Stimulated activated CD8-positive, alpha-beta memory T cell treated with anti-CD3 and anti-CD28 coated beads, Interleukin-12 subunit alpha, Interleukin-12 subunit beta, amount 100 ng/mL, for 24 hours (primary cell): ENCODE results near the gene TDRD7.
A peak's percentile ranks its signal among the peaks of the same experiment; 100 is the strongest.

Experiments used
- DNase-seq: peaks from one replicate; pipeline ENCODE4 v3.0.0-alpha.2; 2020; ENCODE audit errors: extremely low read depth

The TDRD7 gene, protein sequence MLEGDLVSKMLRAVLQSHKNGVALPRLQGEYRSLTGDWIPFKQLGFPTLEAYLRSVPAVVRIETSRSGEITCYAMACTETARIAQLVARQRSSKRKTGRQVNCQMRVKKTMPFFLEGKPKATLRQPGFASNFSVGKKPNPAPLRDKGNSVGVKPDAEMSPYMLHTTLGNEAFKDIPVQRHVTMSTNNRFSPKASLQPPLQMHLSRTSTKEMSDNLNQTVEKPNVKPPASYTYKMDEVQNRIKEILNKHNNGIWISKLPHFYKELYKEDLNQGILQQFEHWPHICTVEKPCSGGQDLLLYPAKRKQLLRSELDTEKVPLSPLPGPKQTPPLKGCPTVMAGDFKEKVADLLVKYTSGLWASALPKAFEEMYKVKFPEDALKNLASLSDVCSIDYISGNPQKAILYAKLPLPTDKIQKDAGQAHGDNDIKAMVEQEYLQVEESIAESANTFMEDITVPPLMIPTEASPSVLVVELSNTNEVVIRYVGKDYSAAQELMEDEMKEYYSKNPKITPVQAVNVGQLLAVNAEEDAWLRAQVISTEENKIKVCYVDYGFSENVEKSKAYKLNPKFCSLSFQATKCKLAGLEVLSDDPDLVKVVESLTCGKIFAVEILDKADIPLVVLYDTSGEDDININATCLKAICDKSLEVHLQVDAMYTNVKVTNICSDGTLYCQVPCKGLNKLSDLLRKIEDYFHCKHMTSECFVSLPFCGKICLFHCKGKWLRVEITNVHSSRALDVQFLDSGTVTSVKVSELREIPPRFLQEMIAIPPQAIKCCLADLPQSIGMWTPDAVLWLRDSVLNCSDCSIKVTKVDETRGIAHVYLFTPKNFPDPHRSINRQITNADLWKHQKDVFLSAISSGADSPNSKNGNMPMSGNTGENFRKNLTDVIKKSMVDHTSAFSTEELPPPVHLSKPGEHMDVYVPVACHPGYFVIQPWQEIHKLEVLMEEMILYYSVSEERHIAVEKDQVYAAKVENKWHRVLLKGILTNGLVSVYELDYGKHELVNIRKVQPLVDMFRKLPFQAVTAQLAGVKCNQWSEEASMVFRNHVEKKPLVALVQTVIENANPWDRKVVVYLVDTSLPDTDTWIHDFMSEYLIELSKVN

DNA sequence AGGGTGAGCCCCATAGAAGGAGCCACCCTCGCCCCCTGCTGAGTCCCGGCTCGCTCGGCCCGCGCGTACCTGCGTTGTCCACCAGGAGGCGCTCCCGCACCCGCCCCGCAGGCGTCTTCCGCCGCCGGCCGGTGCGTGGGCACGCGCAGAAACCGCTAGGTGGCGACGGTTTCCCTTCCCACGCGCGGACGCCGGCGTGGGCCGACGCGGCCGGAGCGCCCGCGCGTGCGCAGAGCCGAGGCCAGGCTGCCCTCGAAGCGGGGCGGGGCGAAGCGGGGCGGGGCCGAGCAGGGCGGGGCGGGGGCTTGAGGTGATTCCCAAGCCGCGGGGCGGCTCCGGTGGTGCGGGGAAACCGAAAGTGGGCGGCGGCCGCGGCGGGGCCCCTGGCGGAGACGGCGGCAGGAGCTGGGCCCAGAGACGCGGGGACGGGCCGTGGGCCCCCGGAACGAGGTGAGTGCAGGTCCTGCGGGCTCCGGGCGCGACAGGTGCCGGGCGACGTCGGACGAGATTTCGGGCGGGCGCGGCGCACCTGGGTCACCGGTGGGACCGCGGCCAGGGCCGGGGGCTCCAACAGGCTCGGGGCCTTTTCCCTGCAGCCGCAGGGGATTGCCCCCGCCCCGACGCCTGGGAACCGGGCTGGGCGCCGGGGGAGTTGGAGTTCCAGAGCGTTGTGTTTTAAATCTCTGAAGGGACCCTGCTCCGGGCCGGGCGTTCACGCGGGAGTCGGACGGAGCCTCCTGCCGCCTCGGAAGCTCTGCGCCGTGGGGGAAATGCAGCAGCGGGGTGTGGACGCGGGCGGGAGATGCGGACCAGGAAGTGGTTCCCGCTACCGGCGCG lies at the start of gene TDRD7:
Gene TDRD7, plus strand, starts transcription at position 308 of the 837 bp plus-strand sequence. CDS start 16,370 bp downstream, outside the sequence.
- DNase-seq, result peak; percentile 66

DNA sequence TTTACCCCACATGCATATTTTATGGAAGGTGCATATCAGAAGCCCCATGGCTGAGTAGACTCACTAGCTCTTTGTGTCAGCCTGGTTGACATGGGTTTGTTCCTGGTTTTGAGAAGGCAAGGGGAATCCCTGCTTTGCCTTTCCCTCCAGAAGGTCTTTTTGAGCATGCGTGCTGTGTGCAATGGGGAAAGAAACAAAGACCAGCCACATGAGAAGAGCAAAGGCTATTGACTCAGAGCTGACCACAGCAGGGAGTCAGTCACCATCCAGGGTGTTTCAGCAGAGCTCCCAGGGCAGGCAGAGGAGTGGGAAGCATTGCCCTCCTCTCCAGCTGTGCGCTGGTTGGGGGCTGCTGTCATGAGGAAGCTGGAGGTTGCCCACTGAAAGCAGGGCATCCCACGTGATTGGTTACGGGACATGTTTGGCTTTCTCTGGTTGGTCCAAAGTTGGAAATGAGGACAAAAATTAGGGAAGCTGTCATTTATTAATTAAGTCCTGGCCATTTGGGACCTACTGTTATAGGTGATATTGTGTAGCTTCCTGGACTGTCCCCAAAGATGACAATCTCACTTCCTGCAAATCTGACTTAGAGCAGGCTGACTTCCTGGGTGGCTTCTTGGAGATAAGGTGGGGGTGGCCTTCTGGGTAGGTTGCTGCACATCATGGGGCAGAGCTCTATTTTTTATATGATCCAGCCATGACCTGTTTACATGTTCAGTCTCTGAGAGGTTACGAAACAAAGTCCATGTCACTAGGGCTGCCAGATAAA lies 48.9 kb upstream of the TDRD7 start:
- DNase-seq, result no peak

DNA sequence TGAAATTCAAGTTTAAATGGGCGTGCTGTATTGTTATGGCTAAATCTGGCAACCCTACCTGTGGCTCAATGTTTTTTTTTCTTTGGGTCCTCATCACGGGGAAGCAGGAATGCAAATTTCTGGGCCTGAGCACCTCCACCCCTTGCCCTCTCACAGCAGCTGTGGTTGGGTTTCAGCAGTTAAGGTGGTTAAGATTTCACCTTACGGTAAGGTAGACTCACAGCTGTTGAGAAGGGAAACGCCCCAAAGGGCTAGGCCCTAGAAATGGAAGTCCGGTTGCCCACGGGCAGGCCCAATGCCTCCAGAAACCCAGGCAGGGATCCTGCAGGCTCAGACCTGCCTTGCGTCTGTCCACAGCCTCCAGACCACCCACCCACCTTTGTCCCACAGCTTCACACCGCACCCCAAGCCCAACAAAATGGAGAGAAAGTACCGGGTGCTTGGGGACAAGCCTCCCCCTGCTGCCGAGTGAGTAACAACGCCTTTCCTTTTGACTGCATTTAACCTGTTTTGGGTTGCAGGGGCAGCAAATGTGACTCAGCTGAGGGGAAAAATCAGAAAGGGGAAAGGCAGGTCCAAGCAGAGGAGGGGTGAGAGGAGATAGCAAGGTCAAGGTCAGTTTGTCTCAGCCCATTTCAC lies 48.1 kb upstream of the TDRD7 start:
- DNase-seq, result no peak

DNA sequence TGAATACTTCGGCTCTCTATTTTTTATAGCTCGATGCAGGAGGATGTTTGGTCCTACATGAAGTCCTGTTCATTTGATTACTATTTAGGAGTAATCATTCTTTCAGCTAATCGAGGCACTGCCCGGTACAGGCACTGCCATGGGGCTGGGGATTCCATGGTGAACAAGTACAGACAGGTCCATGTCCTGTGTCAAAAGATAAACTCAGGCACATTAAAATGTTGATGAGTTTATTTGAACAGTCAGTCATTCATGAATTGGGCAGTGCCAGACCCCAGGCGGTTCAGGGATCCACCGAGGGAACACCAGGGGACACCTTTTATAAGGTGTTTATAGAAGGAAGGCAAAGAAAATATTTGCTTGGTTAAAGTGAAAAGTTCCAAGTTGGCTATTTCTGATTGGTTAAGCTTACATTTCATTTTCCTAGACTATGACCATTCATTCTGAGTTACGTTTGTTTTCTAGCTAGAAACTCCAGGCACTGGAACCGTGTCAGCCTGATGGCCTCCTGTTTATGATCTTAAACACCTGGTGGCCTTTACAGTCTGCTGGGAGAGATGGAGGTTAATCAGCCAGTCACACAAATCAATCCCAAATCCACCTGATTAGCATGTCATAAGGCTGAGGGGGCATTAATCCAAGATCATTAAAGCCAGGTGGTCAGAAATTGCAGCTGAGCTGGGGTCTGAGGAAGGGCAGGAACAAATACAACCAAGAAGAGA lies 47.0 kb upstream of the TDRD7 start:
- no peak for DNase-seq

DNA sequence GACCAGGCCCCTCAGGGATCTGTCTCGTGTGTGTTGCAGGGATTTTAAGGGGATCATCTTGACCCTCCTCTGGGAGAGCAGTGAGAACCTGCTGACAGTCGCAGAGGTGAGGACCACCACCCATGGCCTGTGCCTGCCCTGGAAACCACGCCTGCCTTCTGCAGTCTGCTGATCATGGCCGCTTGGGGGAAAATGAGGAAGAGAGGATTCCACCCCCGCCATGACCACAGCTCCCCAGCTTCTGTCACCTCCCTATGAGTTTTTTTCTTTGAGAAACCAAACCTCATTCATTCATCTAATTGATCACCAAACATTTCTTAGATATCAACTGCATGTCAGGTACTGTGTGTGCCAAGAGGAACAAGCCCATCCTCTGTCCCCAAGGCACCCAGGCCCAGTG lies 46.3 kb upstream of the TDRD7 start:
- no peak for DNase-seq

DNA sequence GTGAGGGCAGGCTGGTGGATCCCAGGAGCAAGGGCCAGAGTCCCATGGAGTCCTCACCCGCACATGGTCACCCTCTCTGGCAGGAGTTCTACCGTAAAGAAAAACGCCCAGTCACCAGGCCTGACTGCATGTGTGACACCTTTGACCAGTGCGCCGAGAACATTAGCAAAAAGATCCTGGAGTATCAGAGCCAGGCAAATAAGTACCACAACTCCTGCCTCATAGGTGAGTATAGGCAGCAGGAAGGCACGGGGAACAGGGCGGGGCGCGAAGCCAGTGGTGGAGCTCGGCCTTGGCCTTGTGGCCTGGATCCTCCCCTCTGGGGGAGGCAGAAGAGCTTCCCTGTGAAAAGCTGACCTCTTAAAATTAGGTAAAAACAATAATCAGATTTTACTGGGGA lies 45.4 kb upstream of the TDRD7 start:
- no peak for DNase-seq

DNA sequence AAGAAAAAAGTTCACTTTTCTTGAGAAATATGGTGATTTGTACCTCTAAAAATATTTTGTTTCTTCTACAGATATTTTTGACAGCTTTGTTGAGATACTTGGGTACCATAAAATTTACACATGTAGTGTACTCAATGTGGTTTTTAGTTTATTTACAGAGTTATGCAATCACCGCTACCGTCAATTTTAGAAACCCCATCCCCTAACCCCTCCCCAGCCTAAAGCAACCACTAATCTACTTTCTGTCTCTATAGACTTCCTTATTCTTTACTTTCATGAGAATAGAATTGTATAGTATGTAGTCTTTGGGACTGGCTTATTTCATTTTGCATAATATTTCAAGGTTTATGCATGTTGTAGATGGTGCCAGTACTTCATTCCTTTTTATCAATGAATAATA lies 45.0 kb upstream of the TDRD7 start:
- DNase-seq, result no peak

DNA sequence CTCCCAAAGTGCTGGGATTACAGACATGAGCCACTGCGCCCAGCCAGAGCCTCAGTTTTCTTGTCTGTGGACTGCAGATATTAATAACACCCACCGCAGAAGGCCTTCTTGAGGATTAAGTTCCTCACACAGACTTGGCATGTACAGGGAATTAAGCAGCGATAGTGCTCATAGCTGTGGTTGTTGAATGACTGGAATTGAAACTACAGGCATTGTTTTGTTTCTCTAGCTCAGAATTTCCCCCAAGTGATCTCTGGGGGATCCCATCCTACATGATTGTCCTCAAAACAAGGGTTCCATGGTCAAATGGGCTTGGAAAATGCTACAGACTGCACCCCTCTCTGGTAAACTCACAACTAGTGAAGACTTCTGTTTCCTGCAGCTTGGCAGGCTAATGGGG lies 44.2 kb upstream of the TDRD7 start:
- DNase-seq, result no peak

DNA sequence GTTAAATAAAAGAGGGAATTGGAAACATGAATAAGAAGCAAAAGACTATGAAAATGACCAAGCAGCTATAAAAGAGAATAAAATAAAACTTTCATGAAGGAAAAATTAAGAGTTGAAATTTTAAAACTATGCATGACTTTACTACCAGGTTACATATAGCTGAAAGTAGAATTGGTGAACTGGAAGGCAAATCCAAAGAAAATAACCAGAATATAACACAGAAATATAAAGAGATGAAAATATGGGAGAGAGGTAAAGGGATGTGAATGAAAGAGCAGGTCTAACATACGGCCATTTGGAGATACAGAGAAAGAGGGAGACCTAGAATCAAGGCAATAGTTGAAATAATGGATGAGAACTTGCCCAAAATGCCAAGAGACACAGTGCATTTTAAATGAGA lies 42.9 kb upstream of the TDRD7 start:
- no peak for DNase-seq

DNA sequence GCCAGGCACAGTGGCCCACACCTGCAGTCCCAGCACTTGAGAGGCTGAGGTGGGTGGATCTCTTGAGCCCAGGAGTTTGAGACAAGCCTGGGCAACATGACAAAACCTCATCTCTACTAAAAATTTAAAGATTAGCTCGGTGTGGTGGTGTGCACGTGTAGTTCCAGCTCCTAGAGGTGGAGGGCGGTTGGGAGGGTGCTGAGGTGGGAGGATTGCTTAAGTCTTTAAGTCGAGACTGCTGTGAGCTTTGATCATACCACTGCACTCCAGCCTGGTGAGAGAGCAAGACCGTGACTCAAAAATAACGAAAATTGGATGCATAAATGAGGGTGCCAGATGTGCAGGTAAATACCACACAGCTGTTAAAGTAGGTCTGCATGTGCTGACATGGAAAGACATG lies 39.3 kb upstream of the TDRD7 start:
- DNase-seq, result no peak

DNA sequence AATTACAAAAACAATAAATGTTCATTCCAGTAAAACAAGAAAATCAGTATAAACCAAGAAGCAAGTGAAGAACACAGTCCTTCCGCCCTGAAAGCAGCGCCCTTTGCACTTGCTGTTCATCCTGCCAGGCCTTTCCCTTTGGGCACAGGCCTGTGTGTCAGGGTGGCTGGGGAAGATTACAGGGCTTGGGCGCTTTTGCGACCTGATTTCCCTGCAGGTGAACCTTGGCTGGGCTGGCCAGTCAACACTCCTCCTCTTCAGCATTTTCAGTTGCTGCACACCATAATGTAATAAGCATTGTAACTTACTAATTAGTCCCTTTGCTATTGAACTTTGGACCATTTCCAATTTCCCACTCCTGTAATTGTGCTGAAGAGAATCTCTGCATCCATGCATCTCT lies 38.6 kb upstream of the TDRD7 start:
- DNase-seq, result no peak

DNA sequence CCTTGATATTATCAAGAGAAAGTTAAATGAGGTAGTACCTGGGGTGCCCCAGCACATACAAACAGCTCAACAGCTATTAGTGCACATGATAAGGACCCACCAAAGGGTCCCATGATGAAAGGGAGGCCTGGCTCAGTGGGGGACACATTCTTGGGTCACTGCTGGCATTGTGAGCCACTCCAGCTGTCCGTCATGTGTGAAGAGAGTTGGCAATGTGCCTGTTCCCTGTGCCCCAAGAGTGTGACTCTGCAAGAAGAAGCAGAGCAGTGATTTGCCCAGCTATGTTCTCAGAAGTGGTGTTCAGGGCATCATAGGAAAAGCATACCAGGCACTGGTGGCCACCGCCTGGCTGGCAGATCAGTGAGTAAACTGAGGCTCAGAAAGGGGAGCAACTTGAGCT lies 37.1 kb upstream of the TDRD7 start:
- no peak for DNase-seq

DNA sequence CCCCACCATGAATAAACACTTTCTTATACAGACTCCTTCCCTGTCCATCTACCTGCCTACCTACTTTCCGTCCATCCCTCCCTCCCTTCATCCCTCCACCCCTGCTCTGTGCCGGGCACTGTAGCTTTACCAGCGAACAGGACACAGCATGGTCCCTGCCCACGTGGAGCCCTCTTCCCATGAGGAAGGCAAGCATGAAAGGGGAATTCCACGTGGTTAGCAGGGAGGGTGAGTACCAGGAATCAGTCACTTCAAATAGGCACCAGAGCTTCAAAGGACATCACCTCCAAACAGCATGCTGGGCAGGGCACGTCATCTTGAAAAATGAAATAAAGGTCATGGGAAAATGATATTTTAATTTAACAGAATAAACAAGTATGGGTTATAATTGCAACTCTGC lies 35.0 kb upstream of the TDRD7 start:
- no peak for DNase-seq

DNA sequence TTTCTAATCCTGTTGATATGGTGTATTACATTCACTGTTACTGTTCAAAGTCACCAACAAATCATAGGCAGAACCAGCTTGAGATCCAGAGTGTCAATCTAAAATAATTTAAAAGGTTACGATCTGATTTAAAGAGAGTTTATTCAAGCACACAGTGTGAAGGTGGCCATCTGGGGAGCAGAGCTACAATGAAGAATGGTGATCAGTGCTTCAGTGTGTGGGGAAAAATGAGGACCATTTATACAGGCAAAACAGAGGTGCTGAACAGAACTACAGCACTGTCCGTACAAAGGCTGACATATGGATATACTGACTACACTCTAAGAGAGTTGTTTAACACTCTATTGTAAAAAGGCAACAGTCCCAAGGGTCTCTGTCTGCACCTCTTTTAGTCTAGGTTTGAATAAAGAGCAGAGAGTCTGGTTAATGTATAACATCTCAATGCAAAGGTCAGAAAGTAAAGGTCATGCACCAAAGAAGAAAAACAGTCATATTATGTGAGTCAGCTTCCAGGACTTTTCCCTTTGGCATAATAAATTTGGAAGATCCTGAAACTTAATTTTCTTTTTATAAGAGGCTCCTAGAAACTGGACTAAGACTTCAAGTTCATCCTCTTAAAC lies 29.7 kb upstream of the TDRD7 start:
- no peak for DNase-seq

DNA sequence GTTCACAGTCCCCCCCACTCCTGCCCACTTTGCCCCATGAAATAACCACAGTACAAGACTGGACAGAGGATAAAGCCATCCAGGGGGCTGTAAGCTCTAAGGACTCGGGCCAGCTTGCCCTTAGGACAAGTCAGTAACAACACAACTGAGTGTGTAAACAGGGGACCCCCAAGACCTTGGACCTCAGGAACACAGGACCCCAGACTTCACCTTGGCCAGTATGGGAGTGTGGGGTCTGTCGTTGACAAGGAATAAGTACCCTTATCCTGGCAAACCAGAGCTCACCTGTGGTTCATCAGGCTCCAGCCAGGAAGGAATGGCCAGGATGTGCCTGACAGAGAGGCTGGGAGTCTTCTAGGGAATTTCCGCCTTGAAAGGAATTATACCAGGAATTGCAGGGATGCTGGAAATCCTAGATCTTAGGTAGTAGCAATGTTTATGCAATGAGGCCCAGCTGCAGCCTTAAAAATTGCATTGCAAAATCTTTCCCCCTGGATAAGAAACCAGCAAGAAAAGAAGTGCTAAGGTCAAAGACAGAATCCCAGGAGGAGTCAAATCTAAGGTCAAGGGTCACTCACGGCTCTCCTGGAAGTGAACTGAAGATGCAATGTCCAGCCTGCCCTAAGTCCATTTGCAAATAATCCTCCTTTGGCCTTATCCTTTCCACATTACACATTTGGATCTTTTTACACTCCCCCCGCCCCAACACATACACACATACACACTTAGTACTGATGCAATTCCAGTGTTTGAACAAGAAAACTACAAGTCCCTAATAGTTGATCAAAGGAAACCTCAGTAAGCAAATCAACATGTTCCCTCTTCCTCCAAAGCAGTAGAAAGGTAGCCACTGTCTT lies 27.3 kb upstream of the TDRD7 start:
- DNase-seq, result no peak

DNA sequence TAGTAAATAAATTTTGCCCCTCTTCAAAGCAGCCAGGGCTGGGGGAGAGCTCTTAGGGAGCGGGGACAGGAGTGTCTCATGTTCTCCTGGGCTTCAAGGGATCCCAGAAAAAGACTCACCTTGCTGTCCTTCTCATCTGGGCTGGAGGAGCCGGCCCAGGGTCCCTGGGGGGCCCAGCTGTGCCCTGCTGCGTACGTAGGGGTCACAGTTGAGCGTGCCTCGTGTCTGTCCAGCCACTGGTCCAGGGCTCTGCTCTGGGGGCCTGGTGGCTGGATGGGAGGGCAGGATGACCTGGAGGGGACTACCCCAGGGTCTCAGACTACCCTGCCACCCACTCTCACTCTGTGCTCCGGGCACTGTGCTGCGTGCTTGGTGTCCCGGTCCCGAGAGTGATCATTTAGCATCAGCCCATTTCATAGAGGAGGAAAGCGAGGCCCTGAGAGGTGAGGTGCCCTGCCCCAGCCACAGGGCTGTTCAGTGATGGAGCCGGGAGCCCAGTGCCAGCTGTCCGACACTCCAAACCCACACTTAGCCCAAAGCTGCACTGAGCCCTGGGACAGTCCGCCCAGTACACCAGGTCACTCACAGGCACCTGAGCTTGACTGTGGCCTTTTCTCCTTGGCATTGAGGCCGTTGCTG lies 26.2 kb upstream of the TDRD7 start:
- no peak for DNase-seq

DNA sequence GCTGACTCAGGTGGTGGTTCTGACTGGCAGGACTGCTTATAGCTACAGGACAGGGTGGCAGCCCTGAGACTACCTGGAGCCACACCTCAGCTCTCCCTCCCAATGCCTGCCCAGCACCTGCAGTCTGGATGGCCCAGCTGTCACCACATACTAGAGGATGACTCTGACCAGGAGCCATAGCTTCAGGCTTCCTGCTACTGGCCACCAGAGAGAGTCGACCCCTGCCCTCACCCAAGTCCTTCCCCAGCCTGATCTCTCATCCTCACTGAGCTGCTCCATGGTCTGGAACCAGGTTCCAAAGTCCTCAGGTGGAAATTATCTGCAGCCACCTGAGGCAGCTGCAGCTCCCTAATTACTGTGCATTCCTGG lies 25.6 kb upstream of the TDRD7 start:
- no peak for DNase-seq
